Endometrial microvascular endothelial cells (primary cell): ENCODE results near the gene POLR2J3. TPM values are rescaled to one million over a fixed set of nuclear protein-coding genes. Genes with fewer than 3 reads are reported as not detected.
"Not testable (repeated sequence)": the region's sequence is repeated elsewhere in the genome, so short reads cannot be mapped to it uniquely, and the experiment has no call there.

Experiments
- in situ Hi-C: cut with HindIII; loops from 2 replicates; pipeline ENCODE4 v1.10.0; 2017; ENCODE audit warnings: low sequenced_read_pairs, low pct_unique_long_range_greater_than_20kb; ENCODE audit errors: inconsistent ontology term
- total RNA-seq: library from RNA; depleted of rRNA; stranded (reverse); fragments of >200 nt; gene quantifications from one replicate; pipeline ENCODE4 v1.2.3, GENCODE V29; 2015; ENCODE audit errors: inconsistent ontology term

Gene POLR2J3
- 14.7 TPM for total RNA-seq

DNA sequence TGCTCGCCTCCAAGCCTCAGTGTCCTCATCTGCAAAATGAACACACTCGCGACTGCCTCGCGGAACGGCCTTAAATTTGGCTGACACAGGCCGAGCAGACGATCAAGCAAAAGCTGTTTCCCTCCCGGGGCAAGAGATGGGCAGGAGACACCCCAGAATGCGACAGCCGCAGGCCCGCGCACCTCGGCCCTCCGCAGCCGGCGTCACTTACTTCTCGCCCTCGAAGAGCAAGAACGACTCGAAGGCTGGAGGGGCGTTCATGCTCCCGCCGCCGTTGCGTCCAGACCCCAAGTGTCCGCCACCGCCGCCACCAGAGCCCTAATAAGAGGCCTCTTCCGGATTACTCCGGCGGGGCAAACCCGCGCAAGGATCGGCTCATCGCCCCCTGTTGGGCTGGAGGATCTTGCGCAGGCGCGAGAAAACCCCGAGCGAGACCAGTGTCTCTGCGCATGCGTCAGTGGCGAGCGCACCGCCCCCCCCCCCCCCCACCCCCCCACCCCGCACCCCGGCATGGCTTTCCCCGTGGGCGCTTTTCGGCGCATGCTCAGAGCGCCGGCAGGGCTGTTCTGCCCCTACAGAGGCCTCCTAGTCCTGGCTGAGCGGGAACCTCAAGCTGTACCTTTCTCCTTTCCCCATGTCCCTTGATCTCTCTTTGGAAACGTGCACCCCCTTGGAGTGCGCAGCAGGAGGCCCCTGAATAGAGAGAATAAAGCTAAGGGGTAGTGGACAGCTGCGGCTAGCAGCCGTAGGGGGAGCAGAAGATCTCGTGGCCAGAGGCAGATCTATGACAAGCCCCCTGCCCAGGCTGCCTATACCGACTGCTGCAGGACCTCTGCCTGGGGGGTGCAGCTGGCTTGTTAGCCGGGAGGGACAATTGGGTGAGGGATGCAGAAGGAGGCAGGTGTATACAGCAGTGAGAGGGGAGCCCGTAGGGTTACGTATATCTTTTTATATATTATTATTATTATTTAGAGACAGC, at the start of gene POLR2J3:
TSS of gene POLR2J3 (minus strand) at position 323 of the 979 bp plus-strand sequence. CDS start at position 261, 62 bp downstream.
- in situ Hi-C loops: not testable (repeated sequence)

DNA sequence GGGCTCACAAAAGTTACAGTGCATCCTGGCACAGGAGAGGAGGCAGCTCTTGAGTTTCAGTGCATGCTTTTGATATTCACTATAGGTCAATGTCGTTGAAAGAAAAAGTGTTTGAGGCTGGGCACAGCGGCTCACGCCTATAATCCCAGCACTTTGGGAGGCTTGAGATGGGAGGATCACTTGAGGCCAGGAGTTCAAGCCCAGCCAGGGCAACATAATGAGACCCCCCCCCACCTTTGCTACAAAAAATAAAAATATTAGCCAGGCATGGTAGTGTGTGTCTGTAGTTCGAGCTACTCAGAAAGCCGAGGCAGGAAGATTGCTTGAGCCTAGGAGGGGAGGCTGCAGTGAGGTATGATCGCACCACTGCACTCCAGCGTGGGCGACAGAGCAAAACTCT, 45.7 kb upstream of the POLR2J3 start:
- in situ Hi-C loops: not testable (repeated sequence)

DNA sequence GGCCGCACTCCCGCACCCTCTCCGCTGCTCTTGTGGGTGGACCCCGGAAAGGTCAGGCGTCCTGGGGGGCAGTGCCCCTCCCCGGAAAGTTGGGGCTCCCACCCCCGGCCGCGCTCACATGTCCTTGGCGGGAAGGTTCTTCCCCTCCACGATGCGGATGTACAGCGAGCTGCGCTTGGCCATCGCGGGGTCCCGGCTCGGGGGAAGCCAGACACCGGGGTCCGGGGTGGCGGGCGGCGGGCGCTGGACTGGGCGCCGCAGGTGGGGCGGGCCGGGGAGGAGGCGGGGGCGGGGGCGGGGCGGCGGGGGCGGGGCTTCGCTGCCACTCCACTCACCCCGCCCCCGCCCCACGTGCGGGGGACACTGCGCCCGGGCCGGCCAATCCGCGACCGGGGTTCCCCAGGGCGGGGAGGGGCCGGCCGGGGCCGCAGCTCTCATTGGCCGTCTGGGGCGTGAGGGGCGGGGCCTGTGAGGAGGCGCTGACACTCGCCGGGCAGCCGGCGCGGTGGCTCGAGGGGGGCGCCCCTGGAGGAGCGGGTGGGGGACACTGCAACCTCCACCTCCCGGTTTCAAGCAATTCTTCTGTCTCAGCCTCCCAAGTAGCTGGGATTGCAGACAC, 44.2 kb upstream of the POLR2J3 start, which contains the start of gene RASA4:
TSS of gene RASA4 (minus strand) at position 250 of the 619 bp plus-strand sequence. CDS start at position 183, 67 bp downstream.
- in situ Hi-C loops: not testable (repeated sequence)

DNA sequence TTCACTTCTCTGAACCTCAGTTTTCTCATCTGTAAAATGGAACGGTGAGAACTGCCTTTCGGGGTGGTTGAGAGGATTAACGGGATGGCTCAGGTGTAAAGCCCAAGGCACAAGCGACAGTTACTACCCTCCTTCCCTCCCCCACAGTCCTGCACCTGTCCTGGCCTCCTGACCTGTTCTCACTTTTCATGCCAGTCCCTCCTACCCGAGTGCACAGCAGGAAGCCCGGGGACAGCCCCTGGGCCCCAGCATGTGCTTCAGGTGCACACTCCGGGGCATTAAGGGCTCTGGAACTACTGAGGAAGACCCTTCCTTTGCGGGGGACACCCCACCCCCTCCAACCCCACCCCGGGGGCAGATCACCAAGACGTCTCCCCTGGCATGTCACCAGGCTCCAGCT, 43.5 kb upstream of the POLR2J3 start:
- in situ Hi-C loops: not testable (repeated sequence)

DNA sequence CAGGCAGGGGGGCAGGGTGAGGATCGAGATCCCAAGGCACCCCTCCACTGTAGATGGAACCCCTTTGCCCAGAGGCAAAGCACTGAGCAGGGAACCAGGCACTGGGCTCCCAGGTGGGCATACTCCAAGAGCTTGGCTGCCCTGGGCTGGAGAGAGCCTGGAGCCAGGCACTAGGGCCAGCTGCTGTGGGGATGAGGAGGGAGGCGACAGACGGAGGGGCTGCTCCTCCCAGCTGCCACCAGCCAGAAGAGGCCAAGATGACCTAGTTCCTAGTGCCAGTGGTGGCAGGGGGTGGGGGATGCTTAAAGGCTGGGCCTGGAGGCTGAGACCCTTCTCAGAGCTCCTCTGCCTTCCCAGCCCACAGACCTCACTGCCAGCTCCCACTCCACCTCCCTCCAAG, 42.5 kb upstream of the POLR2J3 start:
- in situ Hi-C loops: not testable (repeated sequence)

DNA sequence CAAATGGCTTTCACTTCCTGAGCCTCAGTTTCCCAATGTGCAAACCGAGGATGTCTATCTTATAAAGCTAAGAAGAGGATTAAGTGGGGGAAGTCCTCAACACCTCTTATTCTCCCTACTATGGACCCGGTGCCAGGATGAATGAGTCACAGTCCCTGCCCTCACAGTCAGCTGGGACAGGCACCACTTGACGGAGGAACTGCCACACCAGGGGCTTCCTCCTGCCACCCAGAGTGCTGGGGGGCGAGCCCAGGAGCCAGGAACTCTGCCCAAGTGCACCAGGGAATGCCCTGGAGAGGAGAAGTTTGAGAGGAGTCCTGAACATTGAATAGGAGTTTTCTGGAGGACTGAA, 41.9 kb upstream of the POLR2J3 start:
- in situ Hi-C loops: not testable (repeated sequence)

DNA sequence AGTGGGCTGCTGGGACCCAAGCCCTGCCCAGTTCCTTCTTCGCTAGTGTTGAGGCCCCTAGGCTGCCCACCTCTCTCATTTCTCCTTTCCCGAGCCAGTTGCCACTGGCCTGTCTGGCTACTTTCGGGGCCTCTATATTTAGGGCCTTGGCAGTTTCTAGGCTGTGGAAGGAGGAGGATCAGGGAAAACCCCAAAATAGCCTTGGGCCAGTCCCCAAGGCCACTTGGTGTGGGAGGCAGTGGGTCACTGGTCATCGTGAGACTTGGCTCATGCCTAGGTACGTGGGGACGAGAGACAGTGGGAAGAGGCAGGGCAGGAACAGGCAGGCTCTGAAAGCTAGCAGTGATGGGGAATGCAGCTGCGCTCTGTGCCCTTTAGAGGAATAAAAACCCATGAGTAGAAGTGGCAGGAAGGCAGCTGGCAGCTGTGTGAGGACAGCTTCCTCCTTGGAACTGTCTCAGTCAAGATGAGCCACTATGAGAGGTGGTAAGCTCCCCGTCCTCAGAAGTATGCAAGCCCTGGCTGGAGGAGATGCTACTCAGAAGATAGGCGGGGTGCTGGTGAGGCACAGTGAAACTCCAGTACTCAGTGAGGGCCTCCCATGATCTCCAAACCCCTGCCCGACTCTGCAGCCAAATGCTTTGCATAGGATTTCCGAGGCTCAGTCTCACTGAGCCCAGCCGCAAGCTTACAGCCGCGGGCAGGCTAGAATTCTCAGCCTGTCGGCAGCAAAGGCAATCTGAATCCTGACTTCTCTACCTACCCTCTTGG, 41.4 kb upstream of the POLR2J3 start:
- in situ Hi-C loops: not testable (repeated sequence)

DNA sequence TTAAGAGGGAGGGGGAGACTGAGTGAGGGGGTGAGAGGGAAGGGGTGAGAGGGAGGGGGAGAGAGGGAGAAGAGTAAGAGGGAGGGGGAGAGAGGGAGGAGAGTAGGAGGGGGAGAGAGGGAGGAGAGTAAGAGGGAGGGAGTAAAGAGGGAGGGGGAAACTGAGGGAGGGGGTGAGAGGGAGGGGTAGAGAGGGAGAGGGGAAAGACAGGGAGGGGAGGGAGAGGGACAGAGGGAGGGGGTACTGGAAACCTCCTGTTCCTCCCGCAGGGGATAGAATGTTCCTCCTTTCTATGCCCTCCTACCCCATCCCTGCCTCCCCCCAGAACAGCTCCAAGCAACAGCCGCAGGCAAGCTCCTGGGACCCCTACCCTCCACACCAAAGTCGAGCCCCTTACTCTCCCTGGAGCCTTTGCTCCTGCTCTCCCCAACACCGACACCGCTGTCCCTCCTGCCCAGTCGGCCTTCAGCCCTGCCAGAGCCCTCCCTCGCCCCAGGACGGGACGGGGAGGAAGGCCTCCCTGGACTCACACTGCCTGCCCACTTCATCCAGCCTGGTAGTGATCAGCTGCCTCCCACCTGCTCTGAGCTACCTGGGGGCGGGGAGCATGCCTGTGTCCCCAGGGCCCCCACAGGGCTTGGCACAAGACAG, 39.4 kb upstream of the POLR2J3 start:
- in situ Hi-C loops: not testable (repeated sequence)

DNA sequence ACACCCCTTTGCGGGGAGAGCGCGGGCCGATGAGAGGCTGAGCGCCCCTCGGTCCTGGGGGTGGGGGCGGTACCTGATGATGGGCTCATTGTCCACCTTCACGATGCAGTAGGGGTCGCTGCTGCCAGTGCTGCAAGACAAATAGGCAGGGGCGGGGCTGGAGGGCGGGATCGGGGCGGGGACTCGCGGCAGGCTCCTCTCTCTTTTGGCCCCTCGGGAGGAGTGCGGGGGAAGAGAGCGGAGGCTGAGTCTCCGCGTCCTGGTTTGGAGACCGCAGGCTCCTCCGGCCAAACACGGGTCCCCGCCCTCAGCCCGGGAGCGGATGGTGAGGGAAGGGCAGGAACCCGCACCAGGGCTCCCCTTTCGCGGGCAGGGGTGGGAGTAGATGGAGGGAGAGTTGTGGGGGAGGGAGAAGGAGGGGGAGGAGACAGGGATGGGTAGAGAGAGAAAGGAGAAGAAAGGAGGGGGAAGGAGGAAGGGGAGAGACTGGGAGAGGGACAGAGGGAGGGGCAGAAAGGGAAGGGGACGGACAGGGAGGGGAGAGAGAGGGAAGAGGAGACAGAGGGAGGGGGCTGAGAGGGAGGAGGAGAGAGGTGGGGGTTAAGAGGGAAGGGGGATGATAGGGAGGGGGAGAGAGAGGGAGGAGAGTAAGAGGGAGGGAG, 38.8 kb upstream of the POLR2J3 start:
- in situ Hi-C loops: not testable (repeated sequence)

DNA sequence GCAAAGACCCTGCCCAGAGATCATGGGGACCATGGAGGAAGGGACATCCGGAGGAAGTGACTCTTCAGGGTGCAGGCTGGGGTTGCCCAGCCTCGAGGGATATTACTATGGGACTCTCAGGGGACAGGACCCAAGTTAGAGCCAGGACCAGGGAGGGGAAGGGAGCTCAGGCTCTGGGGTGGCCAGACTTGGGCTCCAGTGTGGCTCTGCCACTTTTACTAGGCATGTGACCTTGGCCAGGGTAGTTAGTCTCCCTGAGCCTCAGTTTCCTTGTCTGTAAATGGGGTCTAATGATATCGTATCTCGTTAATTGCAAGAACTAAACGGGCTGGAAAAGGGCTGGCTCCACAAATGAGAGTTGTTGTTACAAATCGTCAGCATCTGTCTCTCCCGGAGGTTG, 38.1 kb upstream of the POLR2J3 start:
- in situ Hi-C loops: not testable (repeated sequence)

DNA sequence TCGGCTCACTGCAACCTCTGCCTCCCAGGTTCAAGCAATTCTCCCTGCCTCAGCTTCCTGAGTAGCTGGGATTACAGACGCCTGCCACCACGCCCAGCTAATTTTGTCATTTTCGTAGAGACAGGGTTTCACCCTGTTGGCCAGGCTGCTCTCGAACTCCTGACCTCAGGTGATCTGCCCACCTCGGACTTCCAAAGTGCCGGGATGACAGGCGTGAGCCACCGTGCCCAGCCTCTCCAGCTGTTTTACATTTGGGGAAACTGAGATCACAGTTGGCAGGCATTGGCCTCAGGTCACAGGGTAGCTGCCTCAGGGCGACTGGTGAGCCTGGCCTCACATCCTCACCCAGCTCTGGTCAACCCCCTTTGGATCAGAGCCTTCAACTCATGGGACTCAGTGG, 37.4 kb upstream of the POLR2J3 start:
- in situ Hi-C loops: not testable (repeated sequence)

DNA sequence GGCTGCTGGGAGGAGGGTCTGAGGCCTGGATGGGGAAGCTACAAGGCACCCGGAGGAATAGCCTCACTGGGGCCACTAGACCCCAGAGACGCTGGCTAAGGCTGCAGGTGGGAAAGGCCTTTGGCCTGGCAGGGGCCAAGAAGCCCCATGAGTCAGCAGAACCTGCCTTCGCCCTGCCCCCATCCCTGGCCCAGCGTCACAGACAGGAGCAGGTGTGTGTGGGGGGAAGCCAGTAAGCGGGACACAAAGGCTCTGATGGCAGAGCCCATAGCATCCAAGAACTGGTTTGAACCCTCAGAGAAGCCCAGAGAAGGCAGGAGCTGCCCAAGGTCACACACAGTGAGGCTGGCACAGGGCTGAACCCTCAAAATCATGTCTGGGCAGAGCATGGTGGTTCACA, 34.5 kb upstream of the POLR2J3 start:
- in situ Hi-C loops: not testable (repeated sequence)

DNA sequence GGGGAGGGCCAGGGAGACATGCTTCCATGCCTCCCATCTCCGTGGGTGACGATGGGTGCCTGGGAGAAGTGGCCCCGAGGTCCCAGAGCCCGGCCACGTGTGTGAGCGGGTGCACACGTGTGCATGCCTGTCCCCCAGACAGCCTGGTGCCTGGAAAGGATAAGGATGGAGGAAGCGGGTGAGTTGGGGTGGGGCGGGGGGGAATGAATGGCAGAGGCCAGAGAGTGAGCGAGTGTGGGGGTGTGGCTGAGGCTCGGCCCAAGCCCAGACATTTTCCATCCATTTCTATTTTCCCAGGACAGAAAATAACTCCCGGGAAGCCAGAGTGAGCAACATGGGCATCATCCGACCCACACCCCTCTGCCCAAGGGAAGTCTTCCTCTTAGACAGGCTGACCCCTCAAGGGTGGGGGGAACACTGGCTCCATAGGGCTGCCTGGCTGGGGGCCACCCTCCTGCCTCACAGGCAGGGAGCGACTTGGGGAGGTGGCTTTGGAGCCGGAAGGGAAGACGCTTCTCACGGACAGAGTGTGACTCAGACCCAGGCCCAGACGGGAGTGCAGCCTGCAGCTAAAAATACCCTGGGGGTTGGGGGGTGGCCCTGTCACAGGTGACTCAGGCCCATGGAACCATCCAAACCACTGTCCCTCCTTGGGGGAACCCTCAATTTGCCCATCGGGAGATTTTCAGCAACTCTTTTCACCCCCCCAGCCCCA, 32.2 kb upstream of the POLR2J3 start:
- in situ Hi-C loops: not testable (repeated sequence)

DNA sequence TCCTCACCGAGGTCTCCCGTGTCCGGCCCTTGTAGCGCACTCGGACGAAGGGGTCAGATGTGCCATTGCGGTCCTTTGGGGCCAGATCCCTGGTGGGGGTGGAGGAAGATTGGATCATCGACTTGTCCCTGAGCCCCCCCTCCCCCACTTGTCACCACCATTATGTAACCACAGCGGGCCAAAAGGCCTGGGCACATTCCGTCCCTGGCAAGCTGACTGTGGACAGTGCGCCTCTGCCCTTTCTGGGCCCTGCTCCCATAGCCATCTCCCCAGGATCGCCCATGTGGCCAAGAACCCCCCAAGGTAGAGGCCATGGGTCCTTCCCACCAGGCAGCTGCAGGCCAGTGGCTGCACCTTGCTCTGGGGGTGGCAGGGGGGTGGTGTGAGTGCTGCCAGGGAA, 29.9 kb upstream of the POLR2J3 start:
- in situ Hi-C loops: not testable (repeated sequence)

DNA sequence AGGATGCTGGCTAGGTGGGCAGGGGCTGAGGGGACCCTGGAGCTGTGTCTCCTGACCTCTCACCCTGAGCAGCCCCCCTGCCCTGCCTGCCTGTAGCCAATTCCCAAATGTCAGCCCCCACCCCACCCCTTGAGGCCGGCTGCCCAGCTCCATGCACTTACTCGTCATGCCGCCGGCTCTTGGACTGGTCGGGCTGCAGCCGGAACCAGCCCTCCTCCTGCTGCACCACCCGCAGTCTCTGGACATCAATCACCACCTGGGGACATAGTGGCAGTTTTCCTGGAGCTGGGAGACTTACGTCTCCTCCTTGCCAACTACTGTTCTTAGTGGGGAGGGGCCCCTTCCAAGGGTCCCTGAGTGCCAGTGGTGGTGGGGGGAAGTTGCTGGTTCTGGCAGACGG, 27.3 kb upstream of the POLR2J3 start:
- in situ Hi-C loops: not testable (repeated sequence)

DNA sequence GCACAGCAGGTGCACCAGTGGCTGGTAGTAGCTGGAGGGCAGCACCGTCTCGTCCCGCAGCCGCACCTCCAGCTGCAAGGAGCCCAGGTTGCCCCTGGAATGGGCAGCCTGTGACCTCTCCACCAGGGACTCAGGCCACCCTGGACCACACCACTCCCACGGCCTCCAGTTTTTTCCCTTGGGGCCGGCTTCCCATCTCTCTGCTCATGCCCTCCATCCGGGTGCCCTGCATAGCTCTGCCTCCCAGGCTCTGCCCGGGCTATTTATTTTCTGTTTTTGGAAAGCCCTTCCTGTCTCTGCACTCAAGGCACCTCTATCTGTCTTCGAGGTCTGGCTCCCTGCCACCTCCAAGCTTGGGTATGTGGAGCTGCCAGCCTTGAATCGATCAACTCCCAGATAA, 23.7 kb upstream of the POLR2J3 start:
- in situ Hi-C loops: not testable (repeated sequence)

DNA sequence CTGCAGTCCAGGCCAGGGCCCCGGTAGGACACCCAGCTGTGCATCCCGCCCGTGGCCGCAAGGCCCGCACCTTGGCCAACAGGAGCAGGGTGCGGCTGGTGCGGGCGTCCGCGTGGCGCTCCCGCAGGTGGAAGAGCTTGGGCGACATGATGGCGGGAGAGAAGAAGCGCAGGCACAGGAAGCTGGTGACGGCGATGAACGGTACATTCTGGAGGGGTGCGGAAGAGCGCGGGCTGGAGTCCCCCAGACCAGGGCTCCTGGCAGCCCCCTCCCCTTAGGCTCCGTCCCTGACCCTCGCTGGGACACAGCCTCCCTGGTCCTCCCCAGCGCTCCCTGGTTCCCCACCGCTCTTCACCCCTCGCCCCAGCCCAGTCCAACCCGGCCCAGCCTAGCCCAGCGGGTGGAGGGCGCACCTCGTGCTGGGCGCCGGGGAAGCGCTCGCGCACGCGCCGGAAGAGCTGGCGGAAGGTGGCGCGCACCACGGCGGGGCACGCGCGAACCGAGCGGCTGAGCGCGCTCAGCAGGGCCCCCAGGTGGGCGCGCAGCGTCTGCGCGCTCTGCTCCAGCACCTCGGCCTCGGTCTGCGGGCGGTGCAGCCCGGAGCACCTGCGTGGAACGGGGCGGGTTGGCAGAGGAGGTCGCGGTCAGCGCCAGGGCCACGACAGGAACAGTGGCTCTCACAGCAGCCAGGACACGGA, 21.4 kb upstream of the POLR2J3 start:
- in situ Hi-C loops: not testable (repeated sequence)
